PC-3 (cell line): ENCODE results near the gene TCF12. TPM values are rescaled to one million over a fixed set of nuclear protein-coding genes. Genes with fewer than 3 reads are reported as not detected.
A peak's percentile ranks its signal among the peaks of the same experiment; 100 is the strongest.

ENCODE experiments used
- ATAC-seq: fragments of 200-7000 bp; cut with Tn5 transposase; 2 replicates; pipeline ENCODE4 v1.9.1; 2020; ENCODE audit warnings: mild to moderate bottlenecking, moderate library complexity
- BruUV-seq: library from RNA; stranded (reverse); fragments of 400-500 nt; replicated peaks from 2 replicates; lab custom pipeline; 2021; lab: Mats Ljungman, UMichigan
- CTCF ChIA-PET: fragments of 300-600 bp; sonication (Branson Sonifier 250); formaldehyde crosslinking; loops from one replicate; lab custom pipeline; 2022; ENCODE audit warnings: antibody characterized with exemption; lab: Charles Lee
- POLR2A ChIA-PET: fragments of 300-600 bp; sonication (Branson Sonifier 250); formaldehyde crosslinking; loops from one replicate; lab custom pipeline; 2022; ENCODE audit warnings: antibody characterized with exemption; ENCODE audit not compliant: unreplicated experiment; lab: Charles Lee
- DNase-seq: peaks from one replicate; pipeline ENCODE4 v3.0.0-alpha.2; 2015
- H2AFZ ChIP-seq: fragments of 300-600 bp; sonication (generic); 2 replicates; pipeline ENCODE4 v1.6.0; 2016; ENCODE audit warnings: antibody characterized with exemption, low read length
- H3F3A ChIP-seq: fragments of 300-600 bp; sonication (generic); one replicate; pipeline ENCODE4 v1.6.0; 2017; ENCODE audit warnings: antibody characterized with exemption, low read length, control low read depth, mild to moderate bottlenecking; ENCODE audit not compliant: unreplicated experiment
- H3K27ac ChIP-seq: fragments of 300-600 bp; sonication (generic); 2 replicates; pipeline ENCODE4 v1.5.1; 2016; ENCODE audit warnings: mild to moderate bottlenecking, low read length
- H3K27me3 ChIP-seq: fragments of 300-600 bp; sonication (generic); 2 replicates; pipeline ENCODE4 v1.6.1; 2016; ENCODE audit warnings: low read length, mixed read lengths
- H3K36me3 ChIP-seq: fragments of 300-600 bp; sonication (generic); 2 replicates; pipeline ENCODE4 v1.6.1; 2016; ENCODE audit warnings: low read depth, mixed run types, low read length, mixed read lengths
- H3K4me1 ChIP-seq: fragments of 300-600 bp; sonication (generic); 2 replicates; pipeline ENCODE4 v1.5.1; 2016; ENCODE audit warnings: low read length; ENCODE audit not compliant: insufficient read depth
- H3K4me2 ChIP-seq: fragments of 300-600 bp; sonication (generic); 2 replicates; pipeline ENCODE4 v1.6.0; 2016; ENCODE audit warnings: low read length
- H3K4me3 ChIP-seq: fragments of 300-600 bp; sonication (generic); 2 replicates; pipeline ENCODE4 v1.5.1; 2016; ENCODE audit warnings: mild to moderate bottlenecking, low read length, mixed read lengths
- H3K79me2 ChIP-seq: fragments of 300-600 bp; sonication (generic); 2 replicates; pipeline ENCODE4 v1.6.1; 2017; ENCODE audit warnings: low read length, mixed read lengths
- H3K9ac ChIP-seq: fragments of 300-600 bp; sonication (generic); 2 replicates; pipeline ENCODE4 v1.6.0; 2016; ENCODE audit warnings: mild to moderate bottlenecking, low read length
- H3K9me2 ChIP-seq: fragments of 300-600 bp; sonication (generic); replicated peaks from 2 replicates; pipeline ENCODE4 v1.6.1; 2016; ENCODE audit warnings: mixed run types, low read length, mixed read lengths
- H3K9me3 ChIP-seq: fragments of 300-600 bp; sonication (generic); 2 replicates; pipeline ENCODE4 v1.6.1; 2016; ENCODE audit warnings: low read length, mixed read lengths
- H4K20me1 ChIP-seq: fragments of 300-600 bp; sonication (generic); 2 replicates; pipeline ENCODE4 v1.6.1; 2016; ENCODE audit warnings: low read length, mixed read lengths
- EZH2 ChIP-seq: fragments of 300-600 bp; sonication (generic); IDR thresholded peaks from one replicate; pipeline ENCODE4 v1.6.1; 2017; ENCODE audit warnings: antibody characterized with exemption, mild to moderate bottlenecking, low read length; ENCODE audit not compliant: unreplicated experiment
- EZH2phosphoT487 ChIP-seq: fragments of 300-600 bp; sonication (generic); IDR thresholded peaks from 2 replicates; pipeline ENCODE4 v1.6.1; 2018; ENCODE audit warnings: mild to moderate bottlenecking, antibody characterized with exemption, low read length, borderline replicate concordance
- intact Hi-C: fragments of 100-400 bp; cut with micrococcal nuclease; formaldehyde crosslinking; loops from 2 replicates; pipeline ENCODE4 v1.9.0; 2023
- total RNA-seq: library from RNA; depleted of rRNA; stranded (reverse); fragments of >200 nt; gene quantifications from 2 replicates; pipeline ENCODE4 v1.2.3, GENCODE V29; 2014
- TF ChIP-seq, protein P1 (sequence below): fragments of 300-600 bp; sonication (generic); conservative IDR thresholded peaks from 2 replicates; pipeline ENCODE4 v1.5.1; 2017; ENCODE audit warnings: antibody characterized with exemption, low read depth, mild to moderate bottlenecking, low read length

TCF12 gene
- total RNA-seq, 1 experiment from 2014 or later: 103 TPM

DNA sequence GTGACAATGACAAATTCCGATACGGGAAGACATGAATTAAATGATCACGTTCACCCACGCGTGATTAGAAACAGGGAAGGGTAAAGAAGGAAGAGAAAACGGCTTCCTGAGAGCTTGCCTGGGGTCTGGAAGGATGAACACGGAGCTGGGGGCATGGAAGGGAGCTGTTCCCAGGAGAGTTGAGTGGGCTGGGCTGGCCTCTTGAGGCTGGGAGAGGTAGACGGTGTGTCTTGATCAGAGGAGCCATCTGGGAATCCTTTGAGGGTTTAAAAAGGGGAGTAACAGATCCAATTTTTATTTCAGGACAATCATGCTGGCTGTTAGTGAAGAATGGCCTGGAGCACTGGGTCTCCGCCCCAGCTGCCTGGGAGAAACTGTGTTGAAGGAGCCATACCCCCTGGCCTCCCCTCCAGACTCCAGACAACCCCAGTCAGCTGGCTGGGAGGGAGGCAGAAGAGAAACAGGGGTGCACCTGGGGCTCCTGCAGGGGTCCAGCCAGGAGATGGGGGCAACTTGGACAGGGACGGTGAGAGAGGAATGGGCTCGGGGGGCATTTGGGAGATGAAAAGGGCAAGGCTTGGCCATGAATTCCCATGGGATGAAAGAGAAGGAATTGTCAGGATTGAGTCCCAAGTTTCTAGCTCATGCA lies 404.3 kb downstream of the TCF12 start:
- Histone ChIP-seq H3K27me3 (no peaks in the 10 kb centered on the region), H3K27ac (no peak overlapping the region), H3F3A (no peaks in the 10 kb centered on the region), H3K4me2 (no peak overlapping the region), H3K4me3 (no peak overlapping the region), H4K20me1 (no peaks in the 10 kb centered on the region), H3K4me1 (peaks cover 9% of the 10 kb centered on the region), H3K36me3 (no peaks in the 10 kb centered on the region), H3K9ac (no peak overlapping the region), H3K79me2 (no peaks in the 10 kb centered on the region), H3K9me3 (no peaks in the 10 kb centered on the region), H3K9me2 (no peaks in the 10 kb centered on the region), H2AFZ (no peak overlapping the region)
- DNase-seq: no peak
- no peak for TF ChIP-seq EZH2
- no peak for TF ChIP-seq EZH2phosphoT487
- TF ChIP-seq, protein P1, sequence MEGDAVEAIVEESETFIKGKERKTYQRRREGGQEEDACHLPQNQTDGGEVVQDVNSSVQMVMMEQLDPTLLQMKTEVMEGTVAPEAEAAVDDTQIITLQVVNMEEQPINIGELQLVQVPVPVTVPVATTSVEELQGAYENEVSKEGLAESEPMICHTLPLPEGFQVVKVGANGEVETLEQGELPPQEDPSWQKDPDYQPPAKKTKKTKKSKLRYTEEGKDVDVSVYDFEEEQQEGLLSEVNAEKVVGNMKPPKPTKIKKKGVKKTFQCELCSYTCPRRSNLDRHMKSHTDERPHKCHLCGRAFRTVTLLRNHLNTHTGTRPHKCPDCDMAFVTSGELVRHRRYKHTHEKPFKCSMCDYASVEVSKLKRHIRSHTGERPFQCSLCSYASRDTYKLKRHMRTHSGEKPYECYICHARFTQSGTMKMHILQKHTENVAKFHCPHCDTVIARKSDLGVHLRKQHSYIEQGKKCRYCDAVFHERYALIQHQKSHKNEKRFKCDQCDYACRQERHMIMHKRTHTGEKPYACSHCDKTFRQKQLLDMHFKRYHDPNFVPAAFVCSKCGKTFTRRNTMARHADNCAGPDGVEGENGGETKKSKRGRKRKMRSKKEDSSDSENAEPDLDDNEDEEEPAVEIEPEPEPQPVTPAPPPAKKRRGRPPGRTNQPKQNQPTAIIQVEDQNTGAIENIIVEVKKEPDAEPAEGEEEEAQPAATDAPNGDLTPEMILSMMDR: no peak
- no peak for ATAC-seq
- ChIA-PET POLR2A (no interaction called here), CTCF (no interaction called here)
- intact Hi-C loops: no loop called here
- BruUV-seq: no TSS peak

DNA sequence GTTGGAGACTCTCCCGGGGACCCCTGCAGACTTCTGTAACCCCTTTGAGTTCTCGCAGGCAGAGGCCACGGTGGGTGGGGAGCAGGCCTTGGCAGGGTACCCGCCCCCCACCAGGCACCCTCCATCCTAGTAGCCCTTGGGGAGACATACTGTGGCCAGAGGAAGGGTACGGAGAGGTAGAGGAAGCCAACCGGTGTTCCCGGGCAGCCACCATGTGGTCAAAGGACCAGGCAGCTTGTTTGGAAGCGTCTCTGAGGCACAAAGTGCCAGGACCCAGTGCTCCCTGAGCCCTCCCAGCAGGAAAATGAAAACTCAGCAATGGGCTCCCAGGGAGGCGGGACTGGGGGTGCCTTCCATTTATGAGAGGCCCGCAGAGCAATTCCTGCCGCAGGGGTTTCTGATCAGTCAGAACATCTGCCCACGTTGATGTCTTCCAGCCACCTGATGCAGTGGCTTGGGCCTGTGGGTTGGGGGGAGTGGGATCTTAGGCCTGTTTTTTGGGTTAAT lies 404.9 kb downstream of the TCF12 start:
- no peaks in the 10 kb centered on the region for H3K79me2 ChIP-seq
- H3K36me3 ChIP-seq: no peaks in the 10 kb centered on the region
- H2AFZ ChIP-seq: peak overlapping the region; percentile 38
- no peak for TF ChIP-seq EZH2
- TF ChIP-seq EZH2phosphoT487: no peak
- TF ChIP-seq, protein P1: no peak
- H3K27ac ChIP-seq: no peak overlapping the region
- ATAC-seq (no peak), DNase-seq (no peak)
- H3K4me3 ChIP-seq: no peak overlapping the region
- no peaks in the 10 kb centered on the region for H4K20me1 ChIP-seq
- H3K27me3 ChIP-seq: no peaks in the 10 kb centered on the region
- H3K9ac ChIP-seq: no peak overlapping the region
- H3F3A ChIP-seq: no peaks in the 10 kb centered on the region
- CTCF ChIA-PET: no interaction called here
- no peaks in the 10 kb centered on the region for H3K9me2 ChIP-seq
- no peaks in the 10 kb centered on the region for H3K9me3 ChIP-seq
- POLR2A ChIA-PET: no interaction called here
- peak overlapping the region; percentile 46 for H3K4me2 ChIP-seq
- intact Hi-C loops: no loop called here
- peaks cover 9% of the 10 kb centered on the region for H3K4me1 ChIP-seq
- BruUV-seq: no TSS peak
